HG03175 (cell line): ENCODE results near the gene PHYHD1.
A peak's percentile ranks its signal among the peaks of the same experiment; 100 is the strongest.

ENCODE experiments used
- ATAC-seq: cut with Tn5 transposase; IDR thresholded peaks from one replicate; pipeline ENCODE4 v1.9.1; 2021; ENCODE audit warnings: mild to moderate bottlenecking, moderate library complexity; ENCODE audit not compliant: unreplicated experiment

The PHYHD1 gene

DNA sequence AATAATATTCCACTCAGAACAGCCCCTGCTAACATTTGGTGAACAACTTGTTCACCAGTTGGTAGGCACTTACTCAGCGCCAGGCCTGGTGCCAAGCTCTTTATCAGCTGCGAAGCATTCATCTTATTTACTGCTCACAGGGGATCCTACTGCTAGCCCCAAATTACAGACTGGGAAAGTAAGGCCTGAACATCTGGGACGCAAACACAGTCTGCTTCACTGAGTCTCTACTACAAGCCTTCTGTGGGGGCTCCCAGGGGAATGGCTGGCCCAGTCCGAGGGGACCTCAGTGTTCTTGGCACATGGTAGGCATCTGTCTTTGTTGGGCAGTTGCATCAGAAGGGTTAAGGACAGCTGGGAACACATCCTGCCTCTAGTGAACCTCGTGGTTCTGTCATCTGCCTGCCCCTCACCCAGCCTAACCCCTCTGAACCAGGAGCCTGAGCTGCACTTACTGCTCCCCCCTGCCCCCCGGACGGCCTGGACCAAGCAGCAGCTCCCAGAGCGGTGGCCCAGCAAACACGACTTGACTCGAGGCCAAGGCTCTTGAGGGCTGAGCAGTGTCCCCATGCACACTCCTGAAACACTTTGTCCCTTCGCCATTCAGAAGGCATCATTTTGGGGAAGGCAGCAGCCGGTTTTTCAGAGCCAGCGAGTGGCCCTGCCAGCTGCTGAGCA is at the start of gene PHYHD1:
Gene PHYHD1, plus strand, starts transcription at position 602 of the 678 bp plus-strand sequence. CDS start 1,342 bp downstream, outside the sequence.
- ATAC-seq, result no peak

GRCh38 chr9:128877852-128878251 is 42.9 kb upstream of the PHYHD1 start:
- ATAC-seq, result no peak

- peak; percentile 92 for ATAC-seq
These were observed 38.7 kb upstream of the PHYHD1 start, which contains the start of the genes KYAT1 and LRRC8A for GRCh38 chr9:128881884-128882676. Gene KYAT1, minus strand, starts transcription at chr9:128881950. Its CDS starts 36,545 bp downstream, at chr9:128845405. Gene LRRC8A, plus strand, starts transcription at chr9:128882133. Its CDS starts 25,032 bp downstream, at chr9:128907165.

DNA sequence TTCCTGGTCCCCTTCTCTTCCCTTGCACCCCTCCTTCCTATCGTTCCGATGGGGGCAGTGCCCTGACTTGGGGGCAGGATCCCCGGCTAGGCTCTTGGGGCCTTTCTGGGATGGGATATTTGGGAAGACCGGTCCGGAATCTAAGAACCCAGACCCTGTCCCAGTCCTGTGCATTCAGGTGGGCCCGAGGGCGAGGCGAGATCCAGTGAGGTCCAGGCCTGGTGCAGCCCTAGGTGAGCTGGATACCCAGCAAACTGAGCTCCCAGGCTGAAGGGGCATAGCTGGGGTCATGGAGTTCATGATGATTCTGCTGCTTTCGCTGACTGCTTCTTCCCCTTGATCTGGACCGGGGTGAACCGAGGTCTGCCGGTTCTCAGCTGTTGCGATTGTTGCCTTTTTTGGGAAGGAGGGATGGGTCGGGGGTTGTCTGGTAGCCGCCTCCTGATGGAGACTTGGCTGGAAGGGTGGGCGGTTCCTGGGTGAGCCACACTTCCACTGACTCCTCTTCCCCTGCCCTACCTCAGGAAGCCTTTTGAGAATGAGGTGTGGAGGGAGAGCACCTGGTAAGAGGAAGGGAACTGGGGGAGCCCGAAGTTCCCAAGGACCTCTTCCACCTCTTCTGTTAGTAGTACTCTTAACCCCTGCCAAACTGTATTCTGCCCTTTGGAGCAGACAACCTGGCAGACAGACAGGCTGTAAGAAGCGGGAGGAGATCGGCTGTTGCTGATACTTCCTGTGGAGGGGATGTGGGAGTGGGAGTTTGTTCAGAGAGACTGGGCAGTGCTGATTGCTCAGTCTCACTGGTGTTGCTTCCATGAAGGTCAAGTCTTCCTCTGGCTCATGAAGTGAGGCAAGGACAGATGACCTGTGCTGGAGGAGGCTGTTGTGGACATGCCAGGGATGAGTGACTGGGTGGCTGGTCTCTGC is 37.8 kb upstream of the PHYHD1 start:
- no peak for ATAC-seq

DNA sequence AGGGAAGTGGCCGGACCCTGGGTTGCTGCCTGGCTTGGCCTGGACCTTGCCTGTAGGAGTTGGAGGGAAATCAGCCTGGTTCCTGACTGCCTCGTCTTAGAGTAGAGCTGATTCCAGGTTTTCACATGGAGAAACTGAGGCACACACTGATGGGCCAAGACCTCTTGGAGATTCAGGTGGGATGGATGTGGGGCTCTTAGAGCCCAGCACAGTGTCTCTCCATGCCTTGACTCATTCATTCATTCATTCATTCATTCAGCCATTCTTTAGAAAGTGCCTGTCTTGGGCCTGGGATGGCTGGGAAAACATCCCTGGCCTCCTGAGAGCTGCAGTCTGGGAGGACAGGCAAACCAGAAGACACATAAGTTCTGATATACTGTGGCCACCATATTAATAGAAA is 36.6 kb upstream of the PHYHD1 start:
- no peak for ATAC-seq

- no peak for ATAC-seq
These were observed 35.4 kb upstream of the PHYHD1 start for GRCh38 chr9:128885376-128885775.

- no peak for ATAC-seq
These were observed 35.0 kb upstream of the PHYHD1 start for GRCh38 chr9:128885798-128886197.

GRCh38 chr9:128886211-128886891 is 34.4 kb upstream of the PHYHD1 start:
- ATAC-seq, result no peak

- no peak for ATAC-seq
These were observed 33.7 kb upstream of the PHYHD1 start for GRCh38 chr9:128887049-128887448.

- no peak for ATAC-seq
These were observed 32.9 kb upstream of the PHYHD1 start for GRCh38 chr9:128887914-128888350.

- ATAC-seq, result no peak
These were observed 29.2 kb upstream of the PHYHD1 start for GRCh38 chr9:128891321-128892220.

GRCh38 chr9:128892221-128892921 is 28.4 kb upstream of the PHYHD1 start:
- no peak for ATAC-seq

DNA sequence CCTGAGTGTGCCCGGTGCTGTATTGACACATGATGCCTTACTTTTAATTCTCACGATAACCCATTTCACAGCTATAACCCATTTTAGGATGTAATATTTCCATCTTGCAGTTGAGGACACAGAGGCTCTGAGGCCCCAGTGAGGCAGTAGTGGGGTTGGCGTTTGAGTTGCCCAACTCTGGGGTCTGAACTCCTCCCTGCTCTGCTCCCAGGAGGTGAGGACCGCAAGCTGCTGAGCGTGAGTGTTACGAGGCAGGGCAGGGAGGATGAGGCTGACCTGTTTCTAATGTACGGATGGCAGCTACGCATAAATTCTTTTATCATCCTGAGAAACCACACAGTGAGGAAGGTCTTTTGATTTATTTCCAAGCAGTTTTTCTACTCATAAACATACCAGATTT is 27.4 kb upstream of the PHYHD1 start:
- no peak for ATAC-seq

GRCh38 chr9:128894764-128895163 is 26.0 kb upstream of the PHYHD1 start:
- no peak for ATAC-seq

- ATAC-seq, result no peak
These were observed 25.2 kb upstream of the PHYHD1 start for GRCh38 chr9:128895556-128895955.

GRCh38 chr9:128898382-128898781 is 22.4 kb upstream of the PHYHD1 start:
- no peak for ATAC-seq

DNA sequence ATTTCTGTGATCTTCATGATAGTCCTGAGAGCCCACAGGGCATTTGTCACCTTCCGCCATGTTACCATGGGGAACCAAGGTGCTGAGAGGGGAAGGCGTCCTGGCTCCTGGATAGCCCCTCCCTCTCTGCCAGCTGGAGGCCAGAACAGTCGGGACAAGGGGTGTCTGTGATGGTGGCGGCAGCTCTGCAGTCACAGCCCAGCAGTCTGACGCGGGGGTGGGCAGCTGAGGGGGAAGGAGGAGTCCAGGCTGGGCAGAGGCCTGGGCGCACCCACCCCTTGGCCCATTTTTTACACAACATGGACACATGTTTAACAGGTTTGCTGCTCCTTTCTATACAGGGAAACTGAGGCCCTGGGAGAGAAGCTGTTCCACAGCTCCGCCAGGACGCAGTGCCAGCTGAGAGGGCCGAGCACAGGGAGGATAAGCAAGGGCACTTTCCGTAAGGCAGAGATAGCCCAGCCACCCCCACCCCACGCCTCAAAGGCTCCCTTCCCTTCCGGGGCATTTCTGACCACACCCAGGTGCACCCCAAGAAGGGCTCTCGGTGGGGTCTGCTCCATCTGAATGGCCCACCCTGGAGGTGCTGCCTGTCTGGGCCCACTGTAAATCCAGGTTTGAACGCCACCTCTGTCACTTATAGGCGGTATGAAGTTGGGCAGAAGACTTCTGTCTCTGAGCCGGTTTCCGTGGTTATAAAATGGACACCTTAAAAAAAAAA is 21.8 kb upstream of the PHYHD1 start:
- no peak for ATAC-seq
